Uterus (tissue), 2 donors: ENCODE measurements around the gene CACNA1C.

ENCODE experiments used
- POLR2A ChIP-seq, 2 donors: fragments of 450-650 bp; IDR thresholded peaks; one replicate each; pipeline ENCODE4 v1.6.1; 2016; ENCODE audit warnings: antibody characterized with exemption in 2 of 2, mild to moderate bottlenecking in 1 of 2, moderate library complexity in 1 of 2
- TF ChIP-seq, protein P1 (sequence below), 4 experiments: fragments of 200-600 bp in 2 of 4; fragments of 450-650 bp in 2 of 4; sonication (generic) in 2 of 4; IDR thresholded peaks; one replicate each; pipeline ENCODE4 v1.5.1; 2016 to 2019; ENCODE audit warnings: antibody characterized with exemption in 4 of 4, mild to moderate bottlenecking in 2 of 4, moderate library complexity in 1 of 4

DNA sequence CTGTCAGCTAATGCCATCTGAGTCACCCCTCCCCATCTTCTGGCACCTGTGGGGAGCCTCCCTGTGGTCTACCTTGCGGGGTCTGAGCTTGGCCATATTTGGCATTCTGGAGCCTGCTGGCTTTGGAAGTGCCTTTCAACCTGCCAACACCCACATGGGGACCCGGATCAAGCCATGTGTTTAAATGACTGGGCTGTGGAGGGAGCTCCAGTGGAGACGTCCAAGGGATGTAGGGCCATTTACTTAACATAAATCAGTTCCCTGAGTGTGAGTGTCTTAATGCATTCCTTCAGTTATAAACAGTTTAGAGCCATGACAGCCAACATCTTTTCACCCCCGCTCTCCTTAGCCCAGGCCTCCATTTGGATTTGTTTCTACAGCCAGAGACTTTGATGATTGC lies 22.0 kb downstream of the CACNA1C start:
- TF ChIP-seq, protein P1, sequence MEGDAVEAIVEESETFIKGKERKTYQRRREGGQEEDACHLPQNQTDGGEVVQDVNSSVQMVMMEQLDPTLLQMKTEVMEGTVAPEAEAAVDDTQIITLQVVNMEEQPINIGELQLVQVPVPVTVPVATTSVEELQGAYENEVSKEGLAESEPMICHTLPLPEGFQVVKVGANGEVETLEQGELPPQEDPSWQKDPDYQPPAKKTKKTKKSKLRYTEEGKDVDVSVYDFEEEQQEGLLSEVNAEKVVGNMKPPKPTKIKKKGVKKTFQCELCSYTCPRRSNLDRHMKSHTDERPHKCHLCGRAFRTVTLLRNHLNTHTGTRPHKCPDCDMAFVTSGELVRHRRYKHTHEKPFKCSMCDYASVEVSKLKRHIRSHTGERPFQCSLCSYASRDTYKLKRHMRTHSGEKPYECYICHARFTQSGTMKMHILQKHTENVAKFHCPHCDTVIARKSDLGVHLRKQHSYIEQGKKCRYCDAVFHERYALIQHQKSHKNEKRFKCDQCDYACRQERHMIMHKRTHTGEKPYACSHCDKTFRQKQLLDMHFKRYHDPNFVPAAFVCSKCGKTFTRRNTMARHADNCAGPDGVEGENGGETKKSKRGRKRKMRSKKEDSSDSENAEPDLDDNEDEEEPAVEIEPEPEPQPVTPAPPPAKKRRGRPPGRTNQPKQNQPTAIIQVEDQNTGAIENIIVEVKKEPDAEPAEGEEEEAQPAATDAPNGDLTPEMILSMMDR (IDR thresholded peaks at IDR 0.05), result no peak
- no peak for TF ChIP-seq POLR2A (IDR thresholded peaks at IDR 0.05)
